8988T (cell line): ENCODE measurements around the gene AGAP1.

Source experiments
- DNase-seq: peaks from one replicate; pipeline ENCODE4 v3.0.0; 2011

AGAP1 gene

DNA sequence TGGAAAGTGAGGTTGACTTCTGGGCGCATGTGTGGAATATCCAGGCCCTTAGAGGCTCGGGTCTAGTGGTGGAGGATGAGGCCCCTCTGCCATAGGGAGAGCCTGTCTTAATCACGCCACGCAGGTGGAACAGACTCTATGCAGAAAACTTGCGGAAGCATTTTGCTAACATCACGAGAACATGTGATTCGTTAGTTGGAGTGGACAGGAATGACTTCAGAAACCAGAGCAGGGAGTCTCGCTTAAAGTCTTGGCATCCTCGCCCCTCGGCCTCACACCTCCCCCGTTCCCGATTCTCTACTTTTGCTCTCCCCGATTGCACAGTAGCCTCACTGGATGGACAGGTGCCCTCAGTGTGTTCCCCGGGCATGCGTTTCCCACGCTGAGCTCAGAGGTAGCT, 340.9 kb downstream of the AGAP1 start:
- no peak for DNase-seq

GRCh38 chr2:235835810-235836209, 342.0 kb downstream of the AGAP1 start:
- DNase-seq, result no peak

GRCh38 chr2:235836491-235836911, 342.7 kb downstream of the AGAP1 start:
- no peak for DNase-seq

- DNase-seq, result no peak
Measured at GRCh38 chr2:235839226-235839625, 345.4 kb downstream of the AGAP1 start.

DNA sequence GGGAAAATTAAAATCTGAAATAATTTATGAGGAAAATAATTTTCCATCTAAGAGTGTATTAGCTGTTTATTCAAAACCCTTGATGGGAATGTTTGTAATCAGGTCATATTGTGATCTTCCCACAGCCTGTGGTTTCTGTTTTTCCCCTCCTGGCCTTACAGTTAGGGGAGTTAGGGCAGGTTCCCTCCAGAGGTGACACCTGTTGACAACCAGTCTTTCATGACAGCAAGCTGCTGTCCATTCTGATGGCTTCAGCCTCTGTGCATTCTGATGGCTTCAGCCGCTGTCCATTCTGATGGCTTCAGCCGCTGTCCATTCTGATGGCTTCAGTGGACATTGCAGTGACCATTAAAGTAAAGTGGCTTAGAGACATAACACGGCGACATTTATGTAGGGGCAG, 346.1 kb downstream of the AGAP1 start:
- DNase-seq, result no peak

- no peak for DNase-seq
Measured at GRCh38 chr2:235841863-235842262, 348.0 kb downstream of the AGAP1 start.

- DNase-seq, result no peak
Measured at GRCh38 chr2:235842941-235843340, 349.1 kb downstream of the AGAP1 start.

DNA sequence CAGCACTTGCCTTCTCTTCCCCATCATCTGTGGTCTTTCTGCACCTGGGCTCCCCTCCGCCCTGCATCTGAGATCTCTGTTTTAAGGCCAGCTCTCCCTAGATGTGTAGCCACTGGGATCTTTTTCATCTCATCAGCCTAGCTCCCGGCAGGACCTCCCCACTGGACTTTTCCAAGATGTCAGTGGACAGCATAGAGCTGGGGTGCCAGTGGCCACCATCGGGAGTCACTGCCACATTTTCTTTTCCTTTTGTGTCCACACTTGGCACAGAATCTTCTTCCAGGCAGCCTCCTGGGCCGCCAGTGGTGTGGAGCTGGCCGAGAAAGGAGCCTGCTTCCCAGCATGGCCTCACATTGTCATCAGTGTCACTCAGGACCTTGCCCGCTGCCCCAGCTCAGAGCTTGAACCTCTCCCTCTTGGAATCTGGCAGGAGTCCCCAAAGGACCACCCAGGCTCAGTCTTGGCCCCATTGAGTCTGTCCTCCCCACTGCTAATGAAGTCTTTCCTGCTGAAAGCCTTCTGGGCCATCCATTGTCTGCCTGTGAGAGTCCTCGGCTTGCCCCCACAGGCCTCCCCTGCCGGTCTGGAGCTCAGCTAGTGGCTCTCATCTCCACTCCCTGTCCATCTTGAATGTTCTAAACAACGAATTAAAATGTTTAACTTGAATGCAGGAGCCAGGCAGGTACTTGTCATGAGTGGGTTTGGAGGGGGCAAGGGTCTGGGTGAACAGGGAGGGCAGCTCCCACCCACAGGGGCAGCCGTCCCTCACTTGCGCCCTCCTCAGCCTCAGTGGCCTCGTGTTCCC, 349.9 kb downstream of the AGAP1 start:
- DNase-seq, result no peak

GRCh38 chr2:235844561-235844960, 350.7 kb downstream of the AGAP1 start:
- DNase-seq, result no peak

GRCh38 chr2:235845245-235845644, 351.4 kb downstream of the AGAP1 start:
- no peak for DNase-seq

GRCh38 chr2:235847576-235847975, 353.7 kb downstream of the AGAP1 start:
- no peak for DNase-seq

GRCh38 chr2:235848055-235848454, 354.2 kb downstream of the AGAP1 start:
- DNase-seq, result no peak

- no peak for DNase-seq
Measured at GRCh38 chr2:235848946-235849345, 355.1 kb downstream of the AGAP1 start.

DNA sequence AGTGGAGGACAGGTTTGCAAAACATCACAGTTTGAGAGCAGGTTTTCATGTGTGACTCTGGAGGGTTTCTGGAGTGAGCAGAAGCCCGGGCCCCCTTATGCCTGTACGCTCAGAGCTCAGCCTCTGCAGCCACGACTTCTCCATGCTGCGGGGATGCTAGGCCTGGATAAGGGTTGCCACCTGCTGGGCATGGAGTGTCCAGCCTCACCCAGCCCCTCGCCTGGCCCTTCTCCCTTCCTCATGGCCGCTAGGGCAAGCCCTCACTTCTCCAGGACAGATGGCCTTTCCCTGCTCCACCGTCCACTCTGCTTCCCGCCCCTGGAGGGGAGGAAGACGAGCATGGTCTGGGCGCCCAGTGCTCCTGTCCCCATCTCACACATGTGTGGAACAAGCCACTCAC, 355.6 kb downstream of the AGAP1 start:
- DNase-seq, result no peak

GRCh38 chr2:235850289-235850688, 356.4 kb downstream of the AGAP1 start:
- DNase-seq, result no peak

DNA sequence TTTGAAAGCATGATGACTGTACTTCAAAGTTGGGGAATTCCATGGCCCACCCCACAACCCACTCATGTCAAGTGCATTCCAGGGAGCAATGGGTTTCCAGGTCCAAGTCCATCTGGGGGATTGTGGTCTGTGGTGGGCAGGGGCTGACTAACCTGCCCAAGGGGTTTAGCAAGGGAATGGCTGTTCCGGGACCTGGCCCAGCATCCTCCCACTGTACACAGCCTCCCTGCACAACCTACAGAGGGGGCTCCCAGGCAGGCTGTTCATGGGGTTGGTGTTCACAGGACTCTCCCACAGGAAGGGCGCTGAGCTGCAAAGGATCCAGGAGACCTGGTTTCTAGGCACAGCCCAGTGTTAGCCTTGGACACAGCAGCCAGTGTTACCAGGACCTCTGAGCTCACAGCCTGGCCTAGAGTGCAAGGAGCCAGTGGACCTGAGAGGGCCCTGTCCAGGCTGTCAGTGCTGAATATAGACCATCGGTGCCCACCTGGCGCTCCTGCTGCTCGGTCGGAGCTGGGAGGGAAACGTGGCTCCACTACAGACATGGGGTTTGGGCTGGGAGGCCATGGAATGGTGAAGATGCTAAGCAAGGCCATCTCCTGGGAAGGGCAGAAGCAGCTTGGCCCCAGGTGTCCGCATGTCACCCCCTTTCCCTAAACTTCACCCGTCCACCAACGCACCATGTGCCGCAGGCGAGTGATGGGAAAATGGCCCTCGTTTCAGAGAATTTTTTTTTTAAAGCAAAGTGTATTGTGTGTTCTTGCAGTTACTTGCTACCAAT, 357.1 kb downstream of the AGAP1 start:
- DNase-seq, result no peak

GRCh38 chr2:235851828-235852525, 358.1 kb downstream of the AGAP1 start:
- DNase-seq, result no peak

DNA sequence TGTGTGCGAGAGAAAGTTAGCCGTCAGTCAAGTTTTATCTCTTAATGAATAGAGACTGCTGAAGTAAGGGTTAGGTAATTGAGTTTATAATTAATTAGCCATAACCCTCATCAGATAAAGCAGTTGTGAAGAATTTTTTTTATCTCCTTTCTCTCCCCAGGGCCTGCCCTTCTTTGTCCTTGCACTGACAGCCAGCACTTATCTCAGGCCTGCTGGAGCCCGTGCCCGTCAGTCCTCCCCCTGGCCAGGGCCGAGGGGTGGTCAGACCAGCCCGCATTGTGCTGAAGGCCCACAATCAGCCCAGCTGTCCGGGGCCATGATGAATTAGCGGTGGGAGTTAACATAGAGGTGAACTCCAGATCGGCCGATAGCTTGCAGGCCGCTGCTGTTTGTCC, 358.7 kb downstream of the AGAP1 start:
- no peak for DNase-seq

- DNase-seq, result no peak
Measured at GRCh38 chr2:235854276-235854675, 360.4 kb downstream of the AGAP1 start.

GRCh38 chr2:235855011-235855410, 361.2 kb downstream of the AGAP1 start:
- no peak for DNase-seq

GRCh38 chr2:235856151-235856854, 362.5 kb downstream of the AGAP1 start:
- no peak for DNase-seq

DNA sequence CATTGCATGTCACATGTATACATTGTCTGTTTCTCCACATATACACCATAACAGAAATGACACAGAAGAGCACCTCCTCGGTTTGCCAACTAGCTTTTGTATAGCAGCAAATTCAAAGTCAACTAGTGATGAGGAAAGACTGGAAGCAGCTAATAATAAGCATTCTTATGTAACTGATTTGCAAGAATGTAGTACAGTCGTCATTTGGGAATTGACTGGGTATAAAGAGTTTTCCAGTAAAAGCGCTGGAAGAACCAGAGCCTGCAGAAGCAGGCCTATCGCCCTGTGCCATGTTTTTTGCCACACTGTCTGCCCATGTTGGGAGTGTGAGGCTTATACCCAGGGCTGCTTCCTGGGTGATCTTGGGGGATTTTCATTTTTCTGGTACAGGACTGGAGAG, 363.8 kb downstream of the AGAP1 start:
- DNase-seq, result no peak

GRCh38 chr2:235858881-235859280, 365.0 kb downstream of the AGAP1 start:
- no peak for DNase-seq
